GM20000 (cell line): ENCODE measurements around the gene PMM1.

Experiments
- DNase-seq: peaks from one replicate; pipeline ENCODE4 v3.0.0; 2012; ENCODE audit warnings: low spot score
- TF ChIP-seq, protein P1 (sequence below): IDR thresholded peaks from 2 replicates; pipeline ENCODE4 v1.5.1; 2012; ENCODE audit warnings: mild to moderate bottlenecking, control low read depth; ENCODE audit errors: extremely low read depth, missing control alignments

The PMM1 gene

DNA sequence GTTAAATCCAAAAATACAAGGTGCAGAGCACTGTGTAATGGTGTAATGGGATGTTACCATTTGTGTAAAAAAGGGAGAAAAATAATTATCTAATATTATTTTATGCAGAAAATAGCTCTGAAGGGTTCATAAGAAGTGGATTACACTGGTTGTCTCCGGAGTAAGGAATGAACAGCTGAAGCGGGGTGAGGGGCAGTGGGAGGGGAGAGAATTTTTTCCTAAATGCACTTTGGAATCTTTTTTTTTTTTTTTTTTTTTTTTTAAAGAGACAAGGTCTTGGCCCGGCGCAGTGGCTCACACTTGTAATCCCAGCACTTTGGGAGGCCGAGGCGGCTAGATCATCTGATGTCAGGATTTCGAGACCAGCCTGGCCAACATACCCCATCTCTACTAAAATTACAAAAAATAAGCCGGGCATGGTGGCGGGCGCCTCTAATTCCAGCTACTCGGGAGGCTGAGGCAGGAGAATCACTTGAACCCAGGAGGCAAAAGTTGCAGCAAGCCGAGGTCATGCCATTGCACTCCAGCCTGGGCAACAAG, 38.6 kb downstream of the PMM1 start:
- TF ChIP-seq, protein P1, sequence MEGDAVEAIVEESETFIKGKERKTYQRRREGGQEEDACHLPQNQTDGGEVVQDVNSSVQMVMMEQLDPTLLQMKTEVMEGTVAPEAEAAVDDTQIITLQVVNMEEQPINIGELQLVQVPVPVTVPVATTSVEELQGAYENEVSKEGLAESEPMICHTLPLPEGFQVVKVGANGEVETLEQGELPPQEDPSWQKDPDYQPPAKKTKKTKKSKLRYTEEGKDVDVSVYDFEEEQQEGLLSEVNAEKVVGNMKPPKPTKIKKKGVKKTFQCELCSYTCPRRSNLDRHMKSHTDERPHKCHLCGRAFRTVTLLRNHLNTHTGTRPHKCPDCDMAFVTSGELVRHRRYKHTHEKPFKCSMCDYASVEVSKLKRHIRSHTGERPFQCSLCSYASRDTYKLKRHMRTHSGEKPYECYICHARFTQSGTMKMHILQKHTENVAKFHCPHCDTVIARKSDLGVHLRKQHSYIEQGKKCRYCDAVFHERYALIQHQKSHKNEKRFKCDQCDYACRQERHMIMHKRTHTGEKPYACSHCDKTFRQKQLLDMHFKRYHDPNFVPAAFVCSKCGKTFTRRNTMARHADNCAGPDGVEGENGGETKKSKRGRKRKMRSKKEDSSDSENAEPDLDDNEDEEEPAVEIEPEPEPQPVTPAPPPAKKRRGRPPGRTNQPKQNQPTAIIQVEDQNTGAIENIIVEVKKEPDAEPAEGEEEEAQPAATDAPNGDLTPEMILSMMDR, result no peak
- DNase-seq, result no peak

DNA sequence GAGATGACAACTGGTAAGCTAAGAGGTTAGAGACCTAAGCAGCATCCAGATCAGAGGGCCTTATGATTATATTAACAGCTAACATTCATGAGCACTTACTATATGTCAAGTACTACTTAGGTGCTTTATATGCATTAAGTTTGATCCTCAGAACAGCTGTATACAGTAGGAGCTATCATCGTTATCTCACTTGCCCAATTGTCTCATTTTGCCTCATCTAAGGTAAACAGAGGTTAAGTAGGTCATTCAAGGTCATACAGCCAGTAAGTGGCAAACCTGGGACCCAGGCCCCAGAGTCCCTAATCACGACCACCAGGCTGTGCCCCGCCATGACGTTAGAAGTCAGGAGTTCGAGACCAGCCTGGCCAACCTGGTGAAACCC, 40.8 kb downstream of the PMM1 start:
- TF ChIP-seq, protein P1, result no peak
- DNase-seq, result no peak

DNA sequence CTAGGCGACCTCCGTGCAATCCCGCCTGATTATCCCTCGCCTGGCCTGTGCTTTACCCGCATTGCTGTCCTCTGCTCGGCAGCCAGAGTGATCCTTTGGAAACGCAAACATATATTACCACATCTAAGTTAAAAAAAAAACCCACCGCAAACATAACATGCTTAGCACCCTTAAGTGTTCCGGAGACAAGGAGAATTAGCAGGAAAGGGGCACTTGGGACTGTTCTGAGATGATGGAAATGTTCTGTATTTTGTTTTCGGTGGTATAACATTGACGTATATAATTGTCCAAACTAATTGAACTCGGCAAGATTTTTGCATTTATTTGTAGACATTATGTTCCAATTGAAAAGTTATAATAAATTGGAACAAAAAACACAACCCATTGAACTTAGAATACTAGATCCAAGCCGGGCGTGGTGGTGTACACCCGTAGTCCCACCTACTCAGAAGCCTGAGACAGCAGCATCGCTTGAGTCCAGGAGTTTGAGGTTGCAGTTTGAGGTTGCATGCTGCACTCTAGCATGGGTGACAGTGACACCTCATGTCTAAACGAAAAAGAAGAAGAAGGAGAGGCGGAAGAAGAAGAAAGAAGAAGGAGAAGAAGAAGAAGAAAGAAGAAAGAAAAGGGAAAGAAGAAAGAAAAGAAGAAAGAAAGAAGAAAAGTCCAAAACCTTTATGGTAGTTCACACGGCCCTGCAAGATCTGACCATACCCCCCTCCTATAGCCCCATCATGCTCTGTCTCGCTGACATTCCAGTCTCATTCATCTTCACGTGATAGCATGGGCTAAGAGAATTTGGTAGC, 44.8 kb downstream of the PMM1 start:
- DNase-seq, result no peak
- TF ChIP-seq, protein P1, result no peak

DNA sequence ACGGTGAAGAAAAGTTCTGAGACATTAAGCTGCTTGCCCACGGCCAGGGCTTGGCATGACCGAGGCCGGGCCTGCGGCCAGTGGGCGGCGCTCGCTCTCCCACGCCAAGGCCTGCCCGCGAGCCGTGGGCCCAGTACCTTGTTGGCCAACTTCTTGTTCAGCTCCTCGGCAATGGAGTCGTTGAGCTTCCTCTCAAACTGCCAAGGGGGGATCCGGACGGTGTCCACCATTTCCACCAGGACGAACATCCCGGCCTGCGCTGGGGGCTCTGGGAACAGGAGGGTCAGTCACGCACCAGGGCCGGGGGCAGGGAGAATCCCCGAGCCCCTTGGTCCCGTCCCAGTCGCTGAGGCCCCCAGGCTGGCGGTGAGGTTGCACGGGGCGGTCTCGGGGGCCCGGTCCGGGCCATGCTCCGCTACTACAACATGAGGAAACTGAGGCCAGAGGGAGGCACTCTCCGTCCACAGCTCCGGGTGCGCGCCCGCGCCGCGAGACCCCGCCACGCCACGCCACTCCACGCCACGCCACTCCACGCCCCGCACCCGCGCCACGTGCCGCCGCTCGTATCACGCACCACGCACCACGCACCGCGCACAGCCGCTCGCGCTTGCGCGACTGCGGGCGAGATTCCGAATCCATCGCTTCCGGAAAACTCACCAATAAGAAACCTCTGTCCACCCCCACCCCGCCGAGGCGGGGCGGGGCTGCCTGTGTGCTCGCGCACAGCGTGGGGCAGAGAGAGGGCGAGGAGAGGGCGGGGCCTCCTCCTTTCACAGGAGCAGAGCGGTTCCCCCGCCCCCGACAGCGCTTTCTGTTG, 45.6 kb downstream of the PMM1 start, which contains the start of gene POLR3H:
Gene POLR3H, minus strand, starts transcription at position 617 of the 817 bp plus-strand sequence. Its CDS starts 369 bp downstream, at position 248.
- TF ChIP-seq, protein P1, result peak; percentile 78
- DNase-seq, result peak; percentile 99

DNA sequence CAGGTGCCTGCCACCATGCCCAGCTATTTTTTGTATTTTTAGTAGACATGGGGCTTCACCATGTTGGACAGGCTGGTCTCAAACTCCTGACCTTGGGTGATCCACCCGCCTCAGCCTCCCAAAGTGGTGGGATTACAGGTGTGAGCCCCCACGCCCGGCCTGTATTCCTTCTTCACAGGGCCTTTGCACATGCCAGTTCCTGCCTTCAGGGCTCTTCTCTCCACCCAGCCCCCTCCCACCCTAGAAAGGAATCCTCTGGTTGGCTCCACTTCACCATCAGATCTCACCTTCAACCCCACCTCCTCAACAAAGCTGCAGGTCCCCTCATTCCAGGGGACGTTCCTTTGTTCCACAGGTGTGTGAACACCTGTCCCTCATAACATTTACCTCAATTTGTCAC, 47.4 kb downstream of the PMM1 start:
- no peak for DNase-seq
- TF ChIP-seq, protein P1, result no peak

DNA sequence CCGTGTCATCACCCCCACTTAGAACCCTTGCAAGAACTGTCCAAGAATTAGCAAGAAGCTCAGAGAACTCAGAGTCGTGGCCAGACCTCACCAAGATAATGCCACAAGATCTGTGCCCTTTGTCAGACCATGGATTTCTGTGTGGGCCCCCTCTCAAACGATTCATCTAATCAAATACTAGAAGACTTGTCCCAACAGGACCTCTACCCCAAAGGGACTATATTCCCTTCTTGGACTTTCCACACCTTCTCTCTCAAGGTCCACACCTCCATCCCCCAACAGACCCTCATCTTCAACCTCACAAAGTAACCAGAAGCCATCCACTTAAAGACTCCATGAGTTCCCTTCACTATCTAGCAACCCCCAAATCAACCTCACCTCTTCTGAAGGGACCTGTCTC, 48.2 kb downstream of the PMM1 start:
- TF ChIP-seq, protein P1, result no peak
- no peak for DNase-seq

DNA sequence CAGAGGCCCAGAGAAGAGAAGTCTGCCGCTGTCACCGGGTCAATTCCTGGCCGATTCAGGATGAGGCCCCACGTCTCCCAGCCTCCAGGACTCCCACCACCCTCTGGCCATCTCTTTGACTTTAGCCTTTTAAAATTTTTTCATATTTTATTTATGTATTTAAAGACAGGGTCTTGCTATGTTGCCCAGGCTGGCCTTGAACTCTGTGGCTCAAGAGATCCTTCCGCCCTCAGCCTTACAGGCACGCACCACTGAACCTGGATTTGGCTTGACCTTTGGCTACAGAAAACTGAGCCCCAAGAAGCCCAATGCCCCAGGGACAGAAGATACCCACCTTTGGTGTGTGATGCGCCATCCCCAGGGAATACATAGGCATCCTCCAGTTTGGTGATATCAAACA, 49.3 kb downstream of the PMM1 start:
- TF ChIP-seq, protein P1, result no peak
- DNase-seq, result no peak
